HEK293 (cell line): Measurements from ENCODE around the gene PAPSS2.
A peak's percentile ranks its signal among the peaks of the same experiment; 100 is the strongest.

Experiments used
- BCL11B ChIP-seq: fragments of 450-650 bp; formaldehyde crosslinking; IDR thresholded peaks from 2 replicates; pipeline ENCODE4 v1.5.1; 2016; ENCODE audit warnings: low read depth, missing biosample characterization, missing genetic modification characterization
- FEZF1 ChIP-seq: fragments of 450-650 bp; formaldehyde crosslinking; IDR thresholded peaks from 2 replicates; pipeline ENCODE4 v1.5.1; 2016; ENCODE audit warnings: missing biosample characterization, missing genetic modification characterization
- GLI2 ChIP-seq: fragments of 450-650 bp; formaldehyde crosslinking; IDR thresholded peaks from 2 replicates; pipeline ENCODE4; 2017; ENCODE audit warnings: missing biosample characterization, missing genetic modification characterization, low read depth, borderline replicate concordance
- IKZF3 ChIP-seq: fragments of 450-650 bp; IDR thresholded peaks from 2 replicates; pipeline ENCODE4 v1.5.0; 2018; ENCODE audit warnings: missing biosample characterization, mild to moderate bottlenecking, missing genetic modification characterization, moderate library complexity
- KLF1 ChIP-seq: fragments of 450-650 bp; formaldehyde crosslinking; IDR thresholded peaks from 2 replicates; pipeline ENCODE4 v1.5.1; 2016; ENCODE audit warnings: missing biosample characterization, missing genetic modification characterization
- KLF17 ChIP-seq: fragments of 450-650 bp; formaldehyde crosslinking; IDR thresholded peaks from 2 replicates; pipeline ENCODE4 v1.5.1; 2016; ENCODE audit warnings: missing biosample characterization, missing genetic modification characterization
- REPIN1 ChIP-seq: fragments of 450-650 bp; formaldehyde crosslinking; IDR thresholded peaks from 2 replicates; pipeline ENCODE4 v1.5.1; 2017; ENCODE audit warnings: missing biosample characterization, missing genetic modification characterization, low read depth
- SCRT1 ChIP-seq: fragments of 450-650 bp; formaldehyde crosslinking; IDR thresholded peaks from 2 replicates; pipeline ENCODE4 v1.5.1; 2016; ENCODE audit warnings: missing biosample characterization, missing genetic modification characterization, borderline replicate concordance
- WT1 ChIP-seq: fragments of 450-650 bp; formaldehyde crosslinking; IDR thresholded peaks from 2 replicates; pipeline ENCODE4 v1.5.1; 2016; ENCODE audit warnings: missing biosample characterization, missing genetic modification characterization
- ZBTB10 ChIP-seq: fragments of 450-650 bp; formaldehyde crosslinking; IDR thresholded peaks from 2 replicates; pipeline ENCODE4 v1.5.1; 2016; ENCODE audit warnings: missing biosample characterization, missing genetic modification characterization
- ZEB2 ChIP-seq: fragments of 450-650 bp; formaldehyde crosslinking; IDR thresholded peaks from 2 replicates; pipeline ENCODE4 v1.5.1; 2016; ENCODE audit warnings: missing biosample characterization, missing genetic modification characterization
- ZFP69B ChIP-seq: fragments of 450-650 bp; formaldehyde crosslinking; IDR thresholded peaks from 2 replicates; pipeline ENCODE4 v1.5.1; 2016; ENCODE audit warnings: missing biosample characterization, missing genetic modification characterization
- ZNF114 ChIP-seq: fragments of 450-650 bp; formaldehyde crosslinking; IDR thresholded peaks from 2 replicates; pipeline ENCODE4 v1.5.0; 2017; ENCODE audit warnings: missing biosample characterization, missing genetic modification characterization
- ZNF121 ChIP-seq: fragments of 450-650 bp; formaldehyde crosslinking; IDR thresholded peaks from 2 replicates; pipeline ENCODE4 v1.5.1; 2016; ENCODE audit warnings: missing biosample characterization, missing genetic modification characterization
- ZNF148 ChIP-seq: fragments of 450-650 bp; formaldehyde crosslinking; IDR thresholded peaks from 2 replicates; pipeline ENCODE4 v1.5.0; 2017; ENCODE audit warnings: missing biosample characterization, missing genetic modification characterization, borderline replicate concordance
- ZNF155 ChIP-seq: fragments of 450-650 bp; formaldehyde crosslinking; IDR thresholded peaks from 2 replicates; pipeline ENCODE4 v1.5.1; 2016; ENCODE audit warnings: missing biosample characterization, missing genetic modification characterization
- ZNF16 ChIP-seq: fragments of 450-650 bp; formaldehyde crosslinking; IDR thresholded peaks from 2 replicates; pipeline ENCODE4 v1.5.1; 2016; ENCODE audit warnings: low read depth, missing biosample characterization, missing genetic modification characterization
- ZNF19 ChIP-seq: fragments of 450-650 bp; formaldehyde crosslinking; IDR thresholded peaks from 2 replicates; pipeline ENCODE4; 2016; ENCODE audit warnings: missing biosample characterization, missing genetic modification characterization, low read depth
- ZNF324 ChIP-seq: fragments of 450-650 bp; formaldehyde crosslinking; IDR thresholded peaks from 2 replicates; pipeline ENCODE4 v1.5.1; 2016; ENCODE audit warnings: missing biosample characterization, missing genetic modification characterization
- ZNF350 ChIP-seq: fragments of 450-650 bp; formaldehyde crosslinking; IDR thresholded peaks from 2 replicates; pipeline ENCODE4 v1.5.0; 2017; ENCODE audit warnings: missing biosample characterization, mild to moderate bottlenecking, missing genetic modification characterization
- ZNF354C ChIP-seq: fragments of 450-650 bp; formaldehyde crosslinking; IDR thresholded peaks from 2 replicates; pipeline ENCODE4 v1.5.1; 2016; ENCODE audit warnings: missing biosample characterization, missing genetic modification characterization, low read depth, borderline replicate concordance
- ZNF514 ChIP-seq: fragments of 450-650 bp; formaldehyde crosslinking; IDR thresholded peaks from 2 replicates; pipeline ENCODE4 v1.5.1; 2016; ENCODE audit warnings: missing biosample characterization, missing genetic modification characterization
- ZNF518A ChIP-seq: fragments of 450-650 bp; formaldehyde crosslinking; conservative IDR thresholded peaks from 2 replicates; pipeline ENCODE4 v1.5.1; 2016; ENCODE audit warnings: low read depth, missing biosample characterization, missing genetic modification characterization
- ZNF529 ChIP-seq: fragments of 450-650 bp; formaldehyde crosslinking; IDR thresholded peaks from 2 replicates; pipeline ENCODE4 v1.5.1; 2017; ENCODE audit warnings: missing genetic modification characterization, missing biosample characterization; ENCODE audit not compliant: insufficient replicate concordance
- ZNF548 ChIP-seq: fragments of 450-650 bp; formaldehyde crosslinking; IDR thresholded peaks from 2 replicates; pipeline ENCODE4 v1.5.1; 2016; ENCODE audit warnings: missing biosample characterization, missing genetic modification characterization
- ZNF555 ChIP-seq: fragments of 450-650 bp; formaldehyde crosslinking; conservative IDR thresholded peaks from 2 replicates; pipeline ENCODE4 v1.5.1; 2017; ENCODE audit warnings: missing biosample characterization, mild to moderate bottlenecking, missing genetic modification characterization, inconsistent platforms
- ZNF580 ChIP-seq: fragments of 450-650 bp; formaldehyde crosslinking; IDR thresholded peaks from 2 replicates; pipeline ENCODE4 v1.5.1; 2016; ENCODE audit warnings: missing biosample characterization, missing genetic modification characterization
- ZNF626 ChIP-seq: fragments of 450-650 bp; sonication (Bioruptor Pico); formaldehyde crosslinking; IDR thresholded peaks from 2 replicates; pipeline ENCODE4 v1.5.1; 2018; ENCODE audit warnings: missing biosample characterization, missing genetic modification characterization, inconsistent platforms
- ZNF785 ChIP-seq: fragments of 450-650 bp; formaldehyde crosslinking; IDR thresholded peaks from 2 replicates; pipeline ENCODE4 v1.5.1; 2016; ENCODE audit warnings: missing biosample characterization, missing genetic modification characterization
- ZSCAN30 ChIP-seq: fragments of 450-650 bp; IDR thresholded peaks from 2 replicates; pipeline ENCODE4 v1.5.1; 2018; ENCODE audit warnings: missing biosample characterization, mild to moderate bottlenecking, missing genetic modification characterization, moderate library complexity
- ZXDB ChIP-seq: fragments of 450-650 bp; formaldehyde crosslinking; IDR thresholded peaks from 2 replicates; pipeline ENCODE4 v1.5.1; 2016; ENCODE audit warnings: missing biosample characterization, missing genetic modification characterization

Gene PAPSS2

GRCh38 chr10:87761892-87762291, 102.2 kb downstream of the PAPSS2 start (continued):
- TF ChIP-seq ZNF518A (tag by site-specific recombination) = 0 out of 2 replicates have a peak, but pooled peaks have one; percentile 27
- TF ChIP-seq IKZF3 (tag by site-specific recombination) = peak; percentile 53; the same call in 1 of the 2 replicates
- no peak for TF ChIP-seq ZNF354C (tag by site-specific recombination)
- TF ChIP-seq ZNF555 = no peak
- 0 out of 2 replicates have a peak, but pooled peaks have one; percentile 10 for TF ChIP-seq ZNF580 (tag by site-specific recombination)
- TF ChIP-seq ZNF514 (tag by site-specific recombination) = no peak
- TF ChIP-seq ZSCAN30 (tag by site-specific recombination) = no peak
- no peak for TF ChIP-seq SCRT1 (tag by site-specific recombination)
- peak; percentile 59; the same call in 1 of the 2 replicates for TF ChIP-seq KLF17
- TF ChIP-seq ZFP69B (tag by site-specific recombination) = peak; percentile 82
- no peak for TF ChIP-seq ZNF121 (tag by site-specific recombination)
- peak; percentile 93 for TF ChIP-seq WT1 (tag by site-specific recombination)
- peak; percentile 65 for TF ChIP-seq ZNF324
- TF ChIP-seq GLI2 (tag by site-specific recombination) = peak; percentile 88
- peak; percentile 62 for TF ChIP-seq FEZF1 (tag by site-specific recombination)
- no peak for TF ChIP-seq ZNF148 (tag by site-specific recombination)
- TF ChIP-seq ZBTB10 = no peak
- TF ChIP-seq ZNF16 (tag by site-specific recombination) = no peak
- no peak for TF ChIP-seq ZNF785 (tag by site-specific recombination)
- TF ChIP-seq ZEB2 = peak; percentile 90
- no peak for TF ChIP-seq ZNF350 (tag by site-specific recombination)
- TF ChIP-seq ZNF529 = no peak
- no peak for TF ChIP-seq BCL11B (tag by site-specific recombination)
- TF ChIP-seq ZXDB (tag by site-specific recombination) = peak; percentile 88
- no peak for TF ChIP-seq ZNF548 (tag by site-specific recombination)
- no peak for TF ChIP-seq KLF1 (tag by site-specific recombination)
- TF ChIP-seq ZNF626 (tag by site-specific recombination) = no peak
- no peak for TF ChIP-seq REPIN1 (tag by site-specific recombination)
- no peak for TF ChIP-seq ZNF155 (tag by site-specific recombination)
- TF ChIP-seq ZNF114 = no peak
- no peak for TF ChIP-seq ZNF19 (tag by site-specific recombination)
